ENCODE results near the gene NR0B2.

DNA sequence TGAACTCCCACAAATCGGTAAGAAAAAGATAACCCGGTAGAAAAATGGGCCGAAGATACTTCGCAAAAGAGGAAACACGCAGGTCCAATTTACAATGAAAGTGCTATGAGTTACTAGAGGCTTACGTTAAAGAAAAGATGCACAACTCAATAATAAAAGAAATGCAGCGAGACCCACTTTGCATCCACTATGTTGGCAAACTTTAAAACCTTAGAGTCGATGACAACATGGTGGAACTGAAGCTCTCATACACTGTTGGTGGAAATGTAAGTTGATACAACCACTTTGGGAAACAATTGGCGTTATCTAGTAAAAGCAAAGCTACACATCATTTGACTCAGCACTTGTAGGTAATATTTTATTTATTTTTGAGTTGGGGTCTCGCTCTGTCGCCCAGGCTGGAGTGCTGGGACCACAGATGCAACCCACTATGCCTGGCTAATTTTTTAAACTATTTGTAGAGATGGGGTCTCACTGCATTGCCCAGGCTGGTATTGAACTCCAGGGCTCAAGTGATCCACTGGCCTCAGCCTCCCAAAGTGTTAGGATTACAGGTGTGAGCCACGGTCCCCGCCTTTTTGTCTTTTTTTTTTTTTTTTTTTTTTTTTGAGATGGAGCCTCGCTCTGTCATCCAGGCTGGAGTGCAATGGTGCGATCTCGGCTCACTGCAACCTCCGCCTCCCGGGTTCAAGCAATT, 12.8 kb downstream of the NR0B2 start:
- TF ChIP-seq, protein P1, sequence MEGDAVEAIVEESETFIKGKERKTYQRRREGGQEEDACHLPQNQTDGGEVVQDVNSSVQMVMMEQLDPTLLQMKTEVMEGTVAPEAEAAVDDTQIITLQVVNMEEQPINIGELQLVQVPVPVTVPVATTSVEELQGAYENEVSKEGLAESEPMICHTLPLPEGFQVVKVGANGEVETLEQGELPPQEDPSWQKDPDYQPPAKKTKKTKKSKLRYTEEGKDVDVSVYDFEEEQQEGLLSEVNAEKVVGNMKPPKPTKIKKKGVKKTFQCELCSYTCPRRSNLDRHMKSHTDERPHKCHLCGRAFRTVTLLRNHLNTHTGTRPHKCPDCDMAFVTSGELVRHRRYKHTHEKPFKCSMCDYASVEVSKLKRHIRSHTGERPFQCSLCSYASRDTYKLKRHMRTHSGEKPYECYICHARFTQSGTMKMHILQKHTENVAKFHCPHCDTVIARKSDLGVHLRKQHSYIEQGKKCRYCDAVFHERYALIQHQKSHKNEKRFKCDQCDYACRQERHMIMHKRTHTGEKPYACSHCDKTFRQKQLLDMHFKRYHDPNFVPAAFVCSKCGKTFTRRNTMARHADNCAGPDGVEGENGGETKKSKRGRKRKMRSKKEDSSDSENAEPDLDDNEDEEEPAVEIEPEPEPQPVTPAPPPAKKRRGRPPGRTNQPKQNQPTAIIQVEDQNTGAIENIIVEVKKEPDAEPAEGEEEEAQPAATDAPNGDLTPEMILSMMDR (IDR thresholded peaks at IDR 0.05): no peak
- TF ChIP-seq POLR2A (IDR thresholded peaks at IDR 0.05): no peak

Measured in testis (tissue), 2 donors.